HG03558 (cell line): ENCODE results near the gene TP53RK.

Source experiments
- ATAC-seq: cut with Tn5 transposase; IDR thresholded peaks from one replicate; pipeline ENCODE4 v1.9.1; 2021; ENCODE audit warnings: moderate number of reproducible peaks; ENCODE audit not compliant: unreplicated experiment; ENCODE audit errors: extremely low read depth

The TP53RK gene

DNA sequence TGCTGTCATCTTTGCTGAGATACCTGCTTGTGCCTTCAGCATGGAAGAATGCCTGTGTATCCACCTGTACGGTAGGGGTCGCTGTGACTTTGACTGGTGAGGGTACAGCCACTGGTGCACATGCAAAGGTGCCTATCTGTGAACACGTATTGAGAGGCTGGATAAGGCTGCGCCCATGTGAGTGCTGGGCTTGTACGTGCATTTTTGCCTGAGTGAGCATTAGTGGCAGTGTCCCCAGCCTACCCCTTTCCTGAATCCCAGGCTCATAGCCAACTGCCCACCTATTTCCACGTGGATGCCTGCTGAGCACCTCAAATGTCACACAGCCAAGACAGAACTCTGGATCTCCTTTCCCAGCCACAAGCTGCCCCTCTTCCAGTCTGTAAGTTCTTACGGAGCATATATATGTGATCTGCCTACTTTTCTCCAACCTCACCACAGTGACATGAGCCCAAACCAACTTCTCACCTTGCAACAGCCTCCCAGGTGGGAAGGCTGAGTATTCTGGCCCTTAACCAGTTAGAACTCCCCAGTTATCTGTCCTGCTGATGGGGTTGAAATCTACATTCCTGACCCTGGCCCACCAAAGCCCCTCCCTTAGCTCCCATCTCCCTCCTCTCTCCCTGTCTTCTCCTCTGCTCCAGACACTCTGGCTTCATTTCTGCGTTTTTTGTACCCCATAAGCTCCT lies 19.1 kb upstream of the TP53RK start:
- no peak for ATAC-seq

DNA sequence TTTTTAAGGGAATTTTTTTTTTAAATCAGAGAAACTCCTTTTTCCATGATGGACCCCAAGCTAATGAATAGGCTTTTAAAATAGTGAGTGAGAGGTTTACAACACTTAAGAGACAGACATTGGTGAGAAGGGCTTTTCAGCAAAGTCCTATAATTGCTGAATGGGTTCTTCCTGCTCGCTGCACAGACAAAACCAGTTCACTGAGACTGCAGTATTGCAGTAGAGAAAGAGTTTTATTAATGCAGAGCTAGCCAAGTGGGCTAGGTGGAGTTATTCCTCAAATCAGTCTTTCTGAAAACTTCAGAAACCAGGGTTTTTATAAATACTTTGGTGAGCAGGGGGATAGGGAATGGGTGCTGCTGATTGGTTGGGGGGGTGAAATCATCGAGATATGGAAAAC lies 17.0 kb upstream of the TP53RK start:
- no peak for ATAC-seq

DNA sequence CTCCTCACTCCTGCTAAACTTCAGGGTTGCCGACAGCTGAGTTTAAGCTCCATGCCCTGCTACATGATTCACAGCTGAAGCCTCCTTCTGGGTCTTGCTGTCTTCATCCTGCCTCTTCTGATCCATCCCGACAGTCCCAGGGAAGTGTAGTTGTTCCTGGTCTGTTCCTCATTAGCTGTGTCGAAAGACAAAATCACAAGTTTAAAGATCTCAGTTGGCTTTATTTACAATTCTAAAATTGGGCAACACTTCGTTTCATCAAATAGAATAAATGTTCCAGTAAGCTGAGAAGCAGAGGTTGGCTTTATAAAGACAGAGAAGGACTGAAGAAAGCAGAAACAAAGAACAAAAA lies 16.1 kb upstream of the TP53RK start:
- no peak for ATAC-seq

DNA sequence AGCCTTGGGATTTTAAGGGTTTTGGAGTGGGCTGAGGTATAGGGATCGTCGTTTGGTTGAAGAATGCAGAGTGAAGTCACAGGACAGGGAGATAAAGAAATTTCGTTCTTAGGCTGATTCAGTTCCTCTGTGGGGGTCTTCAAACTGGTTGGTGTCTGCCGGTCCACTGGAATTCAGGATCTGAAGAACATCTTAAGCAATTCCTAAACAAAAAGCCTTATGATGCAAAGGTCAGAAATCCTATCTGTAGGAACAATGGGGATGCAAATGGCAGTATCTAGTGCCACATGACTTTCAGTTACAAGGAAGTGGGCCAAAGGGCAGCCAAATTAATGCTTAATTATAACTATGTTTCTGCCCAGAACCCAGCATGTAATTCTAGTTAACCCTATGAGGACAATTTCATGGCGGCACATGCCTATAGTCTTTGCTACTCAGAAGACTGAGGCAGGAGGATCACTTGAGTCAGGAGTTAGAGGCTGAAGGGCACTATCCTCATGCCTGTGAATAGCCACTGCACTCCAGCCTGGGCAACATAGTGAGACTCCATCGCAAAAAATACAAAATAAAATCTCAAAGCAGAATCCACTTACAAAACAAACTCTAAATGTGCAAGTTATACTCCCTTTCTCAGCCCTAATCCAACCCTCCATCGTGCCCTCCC lies 15.6 kb upstream of the TP53RK start:
- ATAC-seq: no peak

DNA sequence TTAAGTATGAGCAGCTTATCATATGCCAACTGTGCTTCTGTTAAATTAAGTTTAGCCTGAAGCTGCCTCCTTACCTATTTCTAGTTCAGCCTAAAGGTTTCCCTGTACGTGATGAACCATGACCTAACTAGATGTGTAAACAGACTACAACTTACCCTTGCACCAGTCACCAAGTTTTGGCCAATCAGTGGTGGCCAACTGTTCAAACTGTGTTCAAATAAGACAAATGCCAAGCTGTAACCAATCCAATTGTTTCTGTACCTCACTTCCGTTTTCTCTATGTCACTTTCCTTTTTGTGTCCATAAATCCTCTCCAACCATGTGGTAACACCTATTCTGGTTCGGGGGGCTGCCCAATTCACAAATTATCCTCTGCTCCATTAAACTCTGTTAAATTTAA lies 14.2 kb upstream of the TP53RK start:
- ATAC-seq: no peak

DNA sequence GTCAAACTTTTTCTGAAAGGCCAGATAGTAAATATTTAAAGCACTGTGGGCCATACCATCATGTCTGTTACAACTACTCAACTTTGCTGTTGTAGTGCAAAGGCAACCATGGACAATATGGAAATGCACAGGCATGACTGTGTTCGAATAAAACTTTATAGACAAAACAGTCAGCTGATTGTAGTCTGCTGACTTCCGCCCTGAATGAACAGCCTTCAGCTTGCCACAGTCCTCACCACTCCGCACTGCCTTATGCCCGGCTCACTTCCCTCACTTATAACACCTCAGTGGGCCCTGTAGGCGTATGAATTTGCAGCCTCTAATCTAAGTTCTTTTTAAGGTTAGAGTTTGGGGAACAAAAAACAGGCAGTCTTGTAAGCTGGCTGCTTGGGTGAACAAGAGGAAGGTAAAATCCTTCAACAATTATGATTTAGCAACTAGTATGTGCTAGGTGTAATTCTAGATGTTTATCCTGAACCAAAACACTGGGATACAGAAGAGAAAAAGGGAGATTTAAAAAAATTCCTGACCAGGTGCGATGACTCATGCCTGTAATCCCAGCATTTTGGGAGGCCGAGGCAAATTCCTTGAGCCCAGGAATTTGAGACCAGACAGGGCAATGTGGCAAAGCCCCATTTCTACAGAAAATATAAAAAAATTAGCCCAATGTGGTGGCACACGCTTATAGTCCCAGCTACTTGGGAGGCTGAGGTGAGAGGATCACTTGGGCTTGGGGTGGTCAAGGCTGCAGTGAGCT lies 13.4 kb upstream of the TP53RK start:
- no peak for ATAC-seq

DNA sequence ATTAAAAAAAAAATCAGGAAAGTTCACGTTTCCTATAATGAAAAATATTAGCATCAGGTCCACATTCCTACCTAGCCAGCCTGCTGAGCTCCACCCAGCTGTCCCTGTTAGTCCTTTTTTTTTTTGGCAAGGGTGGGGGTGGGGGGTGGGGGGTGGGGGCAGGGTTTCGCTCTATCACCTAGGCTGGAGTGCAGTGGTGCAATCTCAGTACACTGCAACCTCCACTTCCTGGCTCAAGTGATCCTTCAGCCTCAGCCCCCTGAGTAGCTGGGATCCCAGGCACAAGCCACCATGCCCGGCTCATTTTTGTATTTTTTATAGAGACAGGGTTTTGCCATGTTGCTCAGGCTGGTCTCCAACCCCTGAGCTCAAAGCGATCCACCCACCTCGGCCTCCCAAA lies 12.7 kb upstream of the TP53RK start:
- no peak for ATAC-seq

DNA sequence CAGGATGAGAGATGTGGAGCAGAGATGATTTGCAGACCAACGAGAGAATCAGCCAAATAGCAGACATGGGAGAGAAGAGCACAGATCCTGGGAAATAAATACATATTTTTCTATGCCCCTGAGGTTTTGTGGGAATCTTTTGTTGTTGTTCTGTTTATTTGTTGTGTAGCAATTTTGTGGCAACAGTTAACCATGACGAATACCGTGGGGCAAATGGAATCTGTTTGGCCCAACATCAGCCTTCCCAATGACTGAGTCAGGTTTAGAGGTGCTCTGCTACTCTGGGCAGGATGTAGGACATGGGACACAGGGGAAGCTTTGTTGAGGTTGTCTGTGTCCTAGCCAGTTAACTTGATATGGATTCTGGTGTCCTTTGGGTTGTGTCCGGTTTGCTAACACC lies 12.3 kb upstream of the TP53RK start:
- no peak for ATAC-seq

DNA sequence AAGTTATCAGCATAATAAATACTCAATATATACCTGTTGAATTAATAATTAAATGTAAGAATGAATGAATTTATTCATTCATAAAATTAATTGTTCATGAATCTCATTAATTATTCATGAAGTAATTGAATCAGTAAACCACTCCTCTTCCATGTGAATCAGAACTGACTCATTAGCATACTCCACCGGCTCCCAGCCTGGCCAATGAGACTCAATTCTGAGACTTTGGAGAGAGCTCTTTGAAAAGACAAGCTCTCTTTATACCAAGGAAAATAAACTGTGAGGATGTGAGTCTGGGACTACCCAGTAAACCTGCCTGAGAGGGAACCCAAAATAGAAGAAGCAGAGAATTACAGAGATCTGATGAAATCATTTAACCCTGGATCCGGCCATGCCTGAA lies 11.8 kb upstream of the TP53RK start:
- no peak for ATAC-seq

DNA sequence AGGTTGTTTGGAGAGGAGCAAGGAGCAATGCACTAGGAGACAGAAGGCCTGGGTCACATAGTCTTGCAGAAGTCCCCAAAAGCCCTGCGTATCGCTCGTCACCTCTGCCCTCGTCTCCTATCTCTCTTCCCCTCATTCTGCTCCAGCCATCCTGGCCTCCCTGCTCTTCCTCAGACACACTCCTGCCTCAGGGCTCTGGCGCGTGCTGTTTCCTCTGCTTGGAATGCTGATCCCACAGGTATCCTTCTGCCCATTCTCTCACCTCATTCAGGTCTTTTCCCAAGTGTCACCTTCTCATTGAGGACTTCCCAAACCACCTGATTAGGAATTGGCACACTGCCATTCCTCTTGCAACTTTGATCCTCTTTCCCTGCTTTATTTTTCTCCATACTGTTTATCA lies 11.2 kb upstream of the TP53RK start:
- ATAC-seq: no peak

DNA sequence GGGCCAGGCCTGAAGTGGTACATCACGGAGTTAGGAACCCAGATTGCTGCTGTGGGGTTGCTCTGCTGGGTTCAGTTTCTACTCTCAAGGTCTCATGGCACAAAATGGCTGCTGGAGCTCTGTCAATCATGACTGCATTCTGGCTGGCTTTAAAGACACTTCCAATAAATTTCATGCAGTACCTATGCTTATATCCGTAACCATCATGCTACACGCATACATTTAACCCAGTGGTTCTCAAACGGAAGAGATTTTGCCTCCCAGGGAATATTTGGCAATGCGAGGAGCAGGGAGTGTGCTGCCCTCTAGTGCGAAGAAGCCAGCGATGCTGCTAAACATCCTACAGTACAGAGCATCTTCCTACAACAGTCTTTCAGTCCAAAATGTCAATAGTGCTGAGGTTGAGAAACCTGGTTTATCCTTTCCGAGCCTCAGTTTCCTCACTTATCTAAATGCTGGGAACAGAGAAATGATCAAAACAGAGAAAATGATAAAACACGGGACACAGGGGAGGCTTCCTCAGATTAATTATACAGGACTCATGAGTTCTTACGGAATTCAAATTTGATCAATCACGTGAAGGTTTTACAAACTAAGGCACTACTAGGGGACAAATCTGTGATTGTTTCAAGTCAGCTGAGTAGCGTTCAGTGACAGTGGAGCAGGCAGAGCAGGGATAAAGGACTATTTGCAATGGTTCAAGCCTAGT lies 10.6 kb upstream of the TP53RK start:
- ATAC-seq: no peak

DNA sequence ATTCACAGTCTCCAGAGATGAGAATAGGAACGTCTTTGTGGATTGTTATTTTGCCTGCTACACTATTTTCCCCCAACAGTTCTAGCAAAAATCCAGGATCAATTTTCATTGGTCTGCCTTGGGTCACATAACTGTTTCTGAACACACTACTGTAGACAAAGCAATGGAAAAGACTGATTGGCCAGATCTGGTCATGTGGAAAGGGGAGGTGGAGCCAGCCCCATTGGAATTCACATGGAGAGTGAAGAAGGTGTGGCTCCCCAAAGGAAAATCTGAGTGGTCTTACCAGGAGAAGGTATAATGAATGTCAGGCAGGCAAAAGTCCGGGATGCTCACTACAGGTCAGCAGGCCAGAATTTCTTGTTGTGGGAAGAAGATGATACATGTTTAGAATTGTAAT lies 9.5 kb upstream of the TP53RK start:
- ATAC-seq: no peak

DNA sequence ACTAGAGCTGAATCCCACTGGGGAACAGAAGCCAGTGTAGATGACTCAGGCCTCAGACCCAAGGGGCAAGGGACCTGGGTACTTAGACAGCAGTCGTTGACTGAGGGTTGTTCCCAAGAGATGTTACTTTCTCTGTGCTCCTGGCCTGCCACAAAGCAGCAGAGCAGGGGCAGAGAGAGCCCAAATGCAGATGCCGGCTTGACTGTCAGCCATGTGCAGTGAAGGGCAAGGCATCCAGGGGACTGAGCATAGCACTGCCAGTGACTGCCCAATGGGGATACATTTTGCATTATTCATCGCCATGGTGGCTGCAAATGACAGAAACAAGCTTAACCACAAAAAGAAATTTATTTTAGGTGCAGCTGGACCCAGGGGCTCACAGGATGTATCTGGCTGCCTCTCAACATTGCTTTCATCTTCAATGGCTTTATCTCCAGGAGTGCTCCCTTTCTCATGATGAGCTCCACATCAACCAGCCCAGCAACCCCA lies 7.6 kb upstream of the TP53RK start:
- ATAC-seq: no peak

DNA sequence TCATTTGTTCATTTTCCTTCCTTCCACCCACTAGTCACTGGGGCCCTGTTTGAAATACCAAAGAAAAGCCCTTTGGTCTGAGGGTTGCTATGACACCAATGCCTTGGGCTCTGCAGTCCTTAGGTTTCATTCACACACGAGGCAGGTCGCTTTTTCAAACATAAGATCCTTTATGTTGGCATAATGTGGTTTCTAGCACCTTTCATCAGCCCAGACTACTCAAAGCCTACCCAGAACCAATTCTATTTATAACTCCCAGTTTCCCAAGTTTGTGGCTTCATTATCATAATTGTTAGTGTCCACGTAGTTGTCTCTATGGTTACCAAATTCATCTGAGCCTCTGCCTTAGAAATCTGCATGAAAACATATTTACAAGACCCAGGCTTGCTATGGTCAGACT lies 6.6 kb upstream of the TP53RK start:
- no peak for ATAC-seq

DNA sequence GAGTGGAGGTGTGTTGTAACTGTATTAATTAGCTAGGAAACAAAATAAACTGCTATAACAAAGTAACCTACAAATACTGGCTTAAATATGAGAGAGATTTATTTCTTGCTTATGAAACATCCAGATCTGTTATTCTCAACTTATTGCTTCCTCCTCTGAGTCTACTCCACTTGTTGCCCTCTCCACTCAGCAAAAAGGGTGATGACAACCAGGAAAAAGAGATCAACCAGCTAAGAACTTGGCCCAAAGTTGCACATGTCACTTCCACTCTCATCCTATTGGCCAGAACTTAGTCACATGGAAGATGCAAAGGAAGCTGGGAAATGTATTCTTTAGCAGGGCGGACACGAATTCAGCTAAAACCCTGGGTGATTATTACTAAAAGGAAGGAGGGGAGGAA lies 5.2 kb upstream of the TP53RK start:
- ATAC-seq: no peak

DNA sequence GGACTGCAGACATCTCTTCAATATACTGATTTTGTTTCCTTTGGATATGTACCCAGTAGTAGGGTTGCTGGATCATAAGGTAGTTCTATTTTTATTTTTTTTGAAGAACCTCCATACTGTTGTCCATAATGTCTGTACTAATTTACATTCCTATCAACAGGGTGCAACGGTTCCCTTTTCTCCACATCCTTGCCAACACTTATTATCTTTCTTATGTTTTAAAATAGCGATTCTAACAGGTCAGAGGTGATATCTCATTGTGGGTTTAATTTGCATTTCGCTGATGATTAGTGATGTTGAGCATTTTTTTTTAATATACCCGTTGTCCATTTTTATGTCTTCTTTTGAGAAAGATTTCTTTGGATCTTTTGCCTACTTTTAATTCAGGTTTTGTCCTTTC lies 2.0 kb upstream of the TP53RK start:
- ATAC-seq: no peak

DNA sequence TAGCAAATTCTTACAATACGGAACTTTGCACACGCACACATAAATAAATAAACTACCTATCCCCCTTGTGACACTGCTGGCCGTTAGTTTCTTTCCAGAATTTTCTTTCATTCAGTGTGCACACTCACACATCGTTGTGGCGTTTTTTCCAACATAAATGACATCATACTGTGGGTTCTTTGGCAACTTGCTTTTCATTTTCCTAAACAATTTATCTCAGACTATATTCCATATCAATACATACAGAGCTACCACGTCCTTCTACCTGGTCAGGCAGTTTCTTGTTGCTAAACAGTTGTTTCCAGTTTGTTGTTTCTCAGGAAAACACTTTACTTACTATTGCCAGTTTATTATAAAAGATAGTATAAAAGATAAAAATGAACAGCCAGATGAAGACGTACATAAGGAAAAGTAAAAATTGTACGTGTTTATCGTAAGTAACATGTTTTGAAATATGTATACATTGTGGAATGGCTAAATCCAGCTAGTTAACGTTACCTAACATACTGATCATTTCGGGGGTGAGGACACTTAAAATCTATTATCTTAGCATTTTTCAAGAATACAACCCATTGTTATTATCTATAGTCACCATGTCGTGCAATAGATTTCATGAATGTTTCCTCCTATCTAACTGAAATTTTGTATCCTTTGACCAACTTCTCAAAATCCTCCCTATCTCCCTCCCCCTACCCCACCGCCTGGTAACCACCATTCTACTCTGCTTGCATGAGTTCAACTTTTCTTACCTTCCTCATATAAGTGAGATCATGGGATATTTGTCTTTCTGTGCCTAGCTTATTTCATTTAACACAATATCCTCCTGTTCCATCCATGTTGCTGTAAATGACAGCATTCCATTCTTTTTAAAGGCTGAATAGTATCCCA lies 1.2 kb upstream of the TP53RK start:
- ATAC-seq: no peak

DNA sequence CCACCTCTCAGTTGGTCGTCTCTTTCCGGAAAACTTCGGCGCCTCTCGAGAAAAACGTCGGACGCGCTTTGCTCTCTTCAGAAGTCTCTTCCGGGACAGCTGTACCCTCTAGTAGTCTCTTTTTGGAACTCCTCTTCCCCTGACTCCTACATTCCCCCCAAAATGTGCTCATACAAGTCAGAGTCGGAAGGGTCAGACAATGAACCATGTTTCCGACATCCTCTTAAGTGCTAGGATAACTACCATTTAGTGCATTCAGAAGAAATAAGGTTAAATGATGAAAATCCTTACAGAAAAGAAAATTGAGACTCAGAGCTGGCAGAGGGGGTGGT lies 476 bp upstream of the TP53RK start:
- no peak for ATAC-seq

DNA sequence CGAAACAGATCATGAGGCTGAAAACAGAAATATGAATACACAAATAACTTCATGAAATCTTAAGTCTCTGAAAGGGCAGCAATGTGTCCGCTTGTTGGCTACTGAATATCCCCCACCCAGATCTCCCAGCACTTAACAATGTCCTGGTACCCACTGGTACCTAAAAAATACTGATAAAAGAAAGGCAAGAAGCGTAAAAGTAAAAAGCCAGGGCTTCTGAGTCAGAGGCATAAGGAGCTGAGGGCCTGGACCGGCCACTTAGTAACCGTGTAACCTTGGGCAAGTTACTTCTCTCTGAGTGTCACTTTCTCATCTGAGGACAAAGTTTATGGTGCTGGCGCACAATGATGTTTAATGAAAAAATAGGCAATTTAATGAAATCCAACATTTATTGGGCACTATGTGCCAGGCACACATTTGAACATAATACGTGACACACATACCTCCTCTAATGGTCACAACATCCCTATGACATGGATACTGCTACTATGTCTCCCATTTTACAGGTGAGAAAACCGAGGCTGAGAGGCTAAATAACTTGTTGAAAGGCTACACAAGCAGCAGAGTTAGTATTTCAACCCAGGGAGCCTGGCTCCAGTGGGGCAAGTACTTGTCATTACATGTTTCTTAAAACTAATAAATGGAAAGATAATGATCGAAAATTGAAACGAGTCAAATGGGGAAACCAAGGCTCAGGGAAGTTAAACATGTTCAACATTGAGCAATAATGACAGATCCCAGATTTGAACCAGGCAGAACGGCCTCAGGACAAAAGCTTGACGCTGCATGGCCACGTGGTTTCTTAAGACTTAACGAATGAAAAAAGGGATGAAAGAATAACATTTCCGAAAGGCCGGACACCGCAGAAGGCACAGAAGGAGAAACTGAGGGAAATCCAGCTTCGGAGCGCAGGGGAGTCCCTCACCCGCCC lies 828 bp downstream of the TP53RK start:
- ATAC-seq: no peak
